ENCODE measurements around the gene GLT8D1. TPM values are rescaled to one million over a fixed set of nuclear protein-coding genes. Genes with fewer than 3 reads are reported as not detected.

The GLT8D1 gene
- total and polyA plus RNA-seq, 2 of the 13 experiments (the other 11 are each of a cell fraction or from before 2014, with no cell fraction given), result 110 to 121 TPM

DNA sequence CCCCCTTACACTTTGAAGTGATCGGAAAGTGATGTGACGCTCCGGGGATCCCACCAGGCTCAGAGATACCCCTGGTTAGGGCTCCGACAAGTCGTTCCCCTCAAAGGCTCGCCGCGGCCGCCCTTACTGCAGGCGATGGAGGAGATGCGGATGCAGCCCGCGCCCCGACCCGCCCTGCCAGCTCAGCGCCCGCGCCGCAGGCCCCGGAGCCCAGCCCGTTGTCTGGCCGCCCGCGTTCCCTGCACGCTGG lies 228 bp downstream of the GLT8D1 start (continued):
- TF ChIP-seq, protein P1, sequence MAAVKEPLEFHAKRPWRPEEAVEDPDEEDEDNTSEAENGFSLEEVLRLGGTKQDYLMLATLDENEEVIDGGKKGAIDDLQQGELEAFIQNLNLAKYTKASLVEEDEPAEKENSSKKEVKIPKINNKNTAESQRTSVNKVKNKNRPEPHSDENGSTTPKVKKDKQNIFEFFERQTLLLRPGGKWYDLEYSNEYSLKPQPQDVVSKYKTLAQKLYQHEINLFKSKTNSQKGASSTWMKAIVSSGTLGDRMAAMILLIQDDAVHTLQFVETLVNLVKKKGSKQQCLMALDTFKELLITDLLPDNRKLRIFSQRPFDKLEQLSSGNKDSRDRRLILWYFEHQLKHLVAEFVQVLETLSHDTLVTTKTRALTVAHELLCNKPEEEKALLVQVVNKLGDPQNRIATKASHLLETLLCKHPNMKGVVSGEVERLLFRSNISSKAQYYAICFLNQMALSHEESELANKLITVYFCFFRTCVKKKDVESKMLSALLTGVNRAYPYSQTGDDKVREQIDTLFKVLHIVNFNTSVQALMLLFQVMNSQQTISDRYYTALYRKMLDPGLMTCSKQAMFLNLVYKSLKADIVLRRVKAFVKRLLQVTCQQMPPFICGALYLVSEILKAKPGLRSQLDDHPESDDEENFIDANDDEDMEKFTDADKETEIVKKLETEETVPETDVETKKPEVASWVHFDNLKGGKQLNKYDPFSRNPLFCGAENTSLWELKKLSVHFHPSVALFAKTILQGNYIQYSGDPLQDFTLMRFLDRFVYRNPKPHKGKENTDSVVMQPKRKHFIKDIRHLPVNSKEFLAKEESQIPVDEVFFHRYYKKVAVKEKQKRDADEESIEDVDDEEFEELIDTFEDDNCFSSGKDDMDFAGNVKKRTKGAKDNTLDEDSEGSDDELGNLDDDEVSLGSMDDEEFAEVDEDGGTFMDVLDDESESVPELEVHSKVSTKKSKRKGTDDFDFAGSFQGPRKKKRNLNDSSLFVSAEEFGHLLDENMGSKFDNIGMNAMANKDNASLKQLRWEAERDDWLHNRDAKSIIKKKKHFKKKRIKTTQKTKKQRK (IDR thresholded peaks at IDR 0.05; ENCODE audit: low read length), result no peak
- no peak for TF ChIP-seq ZNF790 (CRISPR knock-in tag; IDR thresholded peaks at IDR 0.05; ENCODE audit: borderline replicate concordance)
- TF ChIP-seq ZFAT (CRISPR knock-in tag; conservative IDR thresholded peaks at IDR 0.05), result no peak
- TF ChIP-seq, protein P2, sequence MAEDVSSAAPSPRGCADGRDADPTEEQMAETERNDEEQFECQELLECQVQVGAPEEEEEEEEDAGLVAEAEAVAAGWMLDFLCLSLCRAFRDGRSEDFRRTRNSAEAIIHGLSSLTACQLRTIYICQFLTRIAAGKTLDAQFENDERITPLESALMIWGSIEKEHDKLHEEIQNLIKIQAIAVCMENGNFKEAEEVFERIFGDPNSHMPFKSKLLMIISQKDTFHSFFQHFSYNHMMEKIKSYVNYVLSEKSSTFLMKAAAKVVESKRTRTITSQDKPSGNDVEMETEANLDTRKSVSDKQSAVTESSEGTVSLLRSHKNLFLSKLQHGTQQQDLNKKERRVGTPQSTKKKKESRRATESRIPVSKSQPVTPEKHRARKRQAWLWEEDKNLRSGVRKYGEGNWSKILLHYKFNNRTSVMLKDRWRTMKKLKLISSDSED (CRISPR knock-in tag; IDR thresholded peaks at IDR 0.05), result no peak
- TF ChIP-seq NFE2 (CRISPR knock-in tag; IDR thresholded peaks at IDR 0.05), result no peak
- no peak for TF ChIP-seq ZNF776 (CRISPR knock-in tag; IDR thresholded peaks at IDR 0.05)
- TF ChIP-seq ZNF510 (CRISPR knock-in tag; IDR thresholded peaks at IDR 0.05; ENCODE audit: low read depth), result no peak
- TF ChIP-seq MTA1 (CRISPR knock-in tag; IDR thresholded peaks at IDR 0.05; ENCODE audit: borderline replicate concordance), result no peak
- TF ChIP-seq REXO4 (CRISPR knock-in tag; IDR thresholded peaks at IDR 0.05; ENCODE audit: borderline replicate concordance), result no peak
- no peak for TF ChIP-seq SMAD1 (CRISPR knock-in tag; IDR thresholded peaks at IDR 0.05; ENCODE audit: borderline replicate concordance, low read depth)
- TF ChIP-seq, protein P3, sequence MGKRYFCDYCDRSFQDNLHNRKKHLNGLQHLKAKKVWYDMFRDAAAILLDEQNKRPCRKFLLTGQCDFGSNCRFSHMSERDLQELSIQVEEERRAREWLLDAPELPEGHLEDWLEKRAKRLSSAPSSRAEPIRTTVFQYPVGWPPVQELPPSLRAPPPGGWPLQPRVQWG (CRISPR knock-in tag; IDR thresholded peaks at IDR 0.05; ENCODE audit: borderline replicate concordance, low read depth), result no peak
- TF ChIP-seq GTF2F1 (IDR thresholded peaks at IDR 0.05; ENCODE audit: low read length), result no peak
- TF ChIP-seq, protein P4, sequence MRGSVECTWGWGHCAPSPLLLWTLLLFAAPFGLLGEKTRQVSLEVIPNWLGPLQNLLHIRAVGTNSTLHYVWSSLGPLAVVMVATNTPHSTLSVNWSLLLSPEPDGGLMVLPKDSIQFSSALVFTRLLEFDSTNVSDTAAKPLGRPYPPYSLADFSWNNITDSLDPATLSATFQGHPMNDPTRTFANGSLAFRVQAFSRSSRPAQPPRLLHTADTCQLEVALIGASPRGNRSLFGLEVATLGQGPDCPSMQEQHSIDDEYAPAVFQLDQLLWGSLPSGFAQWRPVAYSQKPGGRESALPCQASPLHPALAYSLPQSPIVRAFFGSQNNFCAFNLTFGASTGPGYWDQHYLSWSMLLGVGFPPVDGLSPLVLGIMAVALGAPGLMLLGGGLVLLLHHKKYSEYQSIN (CRISPR knock-in tag; IDR thresholded peaks at IDR 0.05; ENCODE audit: borderline replicate concordance), result 0 out of 2 replicates have a peak, but pooled peaks have one; percentile 83
- TF ChIP-seq, protein P5, sequence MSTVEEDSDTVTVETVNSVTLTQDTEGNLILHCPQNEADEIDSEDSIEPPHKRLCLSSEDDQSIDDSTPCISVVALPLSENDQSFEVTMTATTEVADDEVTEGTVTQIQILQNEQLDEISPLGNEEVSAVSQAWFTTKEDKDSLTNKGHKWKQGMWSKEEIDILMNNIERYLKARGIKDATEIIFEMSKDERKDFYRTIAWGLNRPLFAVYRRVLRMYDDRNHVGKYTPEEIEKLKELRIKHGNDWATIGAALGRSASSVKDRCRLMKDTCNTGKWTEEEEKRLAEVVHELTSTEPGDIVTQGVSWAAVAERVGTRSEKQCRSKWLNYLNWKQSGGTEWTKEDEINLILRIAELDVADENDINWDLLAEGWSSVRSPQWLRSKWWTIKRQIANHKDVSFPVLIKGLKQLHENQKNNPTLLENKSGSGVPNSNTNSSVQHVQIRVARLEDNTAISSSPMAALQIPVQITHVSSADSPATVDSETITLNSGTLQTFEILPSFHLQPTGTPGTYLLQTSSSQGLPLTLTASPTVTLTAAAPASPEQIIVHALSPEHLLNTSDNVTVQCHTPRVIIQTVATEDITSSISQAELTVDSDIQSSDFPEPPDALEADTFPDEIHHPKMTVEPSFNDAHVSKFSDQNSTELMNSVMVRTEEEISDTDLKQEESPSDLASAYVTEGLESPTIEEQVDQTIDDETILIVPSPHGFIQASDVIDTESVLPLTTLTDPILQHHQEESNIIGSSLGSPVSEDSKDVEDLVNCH (CRISPR knock-in tag; IDR thresholded peaks at IDR 0.05), result no peak; the same call in 1 of the 2 replicates
- TF ChIP-seq, protein P6, sequence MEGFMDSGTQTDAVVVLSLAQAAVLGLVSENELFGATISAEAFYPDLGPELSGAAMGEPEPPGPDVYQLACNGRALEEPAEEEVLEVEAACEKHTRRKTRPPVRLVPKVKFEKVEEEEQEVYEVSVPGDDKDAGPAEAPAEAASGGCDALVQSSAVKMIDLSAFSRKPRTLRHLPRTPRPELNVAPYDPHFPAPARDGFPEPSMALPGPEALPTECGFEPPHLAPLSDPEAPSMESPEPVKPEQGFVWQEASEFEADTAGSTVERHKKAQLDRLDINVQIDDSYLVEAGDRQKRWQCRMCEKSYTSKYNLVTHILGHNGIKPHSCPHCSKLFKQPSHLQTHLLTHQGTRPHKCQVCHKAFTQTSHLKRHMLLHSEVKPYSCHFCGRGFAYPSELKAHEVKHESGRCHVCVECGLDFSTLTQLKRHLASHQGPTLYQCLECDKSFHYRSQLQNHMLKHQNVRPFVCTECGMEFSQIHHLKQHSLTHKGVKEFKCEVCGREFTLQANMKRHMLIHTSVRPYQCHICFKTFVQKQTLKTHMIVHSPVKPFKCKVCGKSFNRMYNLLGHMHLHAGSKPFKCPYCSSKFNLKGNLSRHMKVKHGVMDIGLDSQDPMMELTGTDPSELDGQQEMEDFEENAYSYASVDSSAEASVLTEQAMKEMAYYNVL (CRISPR knock-in tag; IDR thresholded peaks at IDR 0.05; ENCODE audit: borderline replicate concordance), result no peak
- TF ChIP-seq KDM5B (CRISPR knock-in tag; IDR thresholded peaks at IDR 0.05; ENCODE audit: borderline replicate concordance), result no peak
- TF ChIP-seq ZNF788 (CRISPR knock-in tag; IDR thresholded peaks at IDR 0.05; ENCODE audit: borderline replicate concordance), result no peak
- TF ChIP-seq RELA (CRISPR knock-in tag; IDR thresholded peaks at IDR 0.05), result no peak
- TF ChIP-seq ZNF605 (CRISPR knock-in tag; IDR thresholded peaks at IDR 0.05), result no peak

Measured in HepG2 (cell line).